MM.1S (cell line): Measurements from ENCODE around the gene SUCLG1.

Experiments used
- DNase-seq: peaks from one replicate; pipeline ENCODE4 v3.0.0-alpha.2; 2015
- H2AFZ ChIP-seq: fragments of 300-600 bp; sonication (generic); 2 replicates; pipeline ENCODE4 v1.6.0; 2016; ENCODE audit warnings: antibody characterized with exemption, low read length
- H3F3A ChIP-seq: fragments of 300-600 bp; sonication (generic); 2 replicates; pipeline ENCODE4 v1.6.1; 2016; ENCODE audit warnings: mild to moderate bottlenecking, antibody characterized with exemption, low read length, moderate library complexity, mixed read lengths; ENCODE audit not compliant: insufficient read depth
- H3K27ac ChIP-seq: fragments of 300-600 bp; sonication (generic); 2 replicates; pipeline ENCODE4 v1.5.1; 2016; ENCODE audit warnings: mild to moderate bottlenecking, low read length
- H3K27me3 ChIP-seq: fragments of 300-600 bp; sonication (generic); replicated peaks from 2 replicates; pipeline ENCODE4 v1.6.0; 2016; ENCODE audit warnings: low read length; ENCODE audit not compliant: insufficient read depth
- H3K36me3 ChIP-seq: fragments of 300-600 bp; sonication (generic); replicated peaks from 2 replicates; pipeline ENCODE4 v1.6.1; 2016; ENCODE audit warnings: mild to moderate bottlenecking, low read length, mixed read lengths; ENCODE audit not compliant: insufficient read depth
- H3K4me1 ChIP-seq: fragments of 300-600 bp; sonication (generic); 2 replicates; pipeline ENCODE4 v1.6.1; 2016; ENCODE audit warnings: low read length, mixed read lengths
- H3K4me2 ChIP-seq: fragments of 300-600 bp; sonication (generic); 2 replicates; pipeline ENCODE4 v1.6.0; 2016; ENCODE audit warnings: low read depth, low read length
- H3K4me3 ChIP-seq: fragments of 300-600 bp; sonication (generic); 2 replicates; pipeline ENCODE4 v1.5.1; 2016; ENCODE audit warnings: low read length, mixed read lengths
- H3K79me2 ChIP-seq: fragments of 300-600 bp; sonication (generic); 2 replicates; pipeline ENCODE4 v1.6.1; 2016; ENCODE audit warnings: mixed run types, low read length, mixed read lengths
- H3K9ac ChIP-seq: fragments of 300-600 bp; sonication (generic); 2 replicates; pipeline ENCODE4 v1.6.1; 2016; ENCODE audit warnings: low read length, mixed read lengths
- H3K9me2 ChIP-seq: fragments of 300-600 bp; sonication (generic); replicated peaks from 2 replicates; pipeline ENCODE4 v1.6.1; 2016; ENCODE audit warnings: mild to moderate bottlenecking, low read length, mixed read lengths; ENCODE audit not compliant: insufficient read depth
- H3K9me3 ChIP-seq: fragments of 300-600 bp; sonication (generic); replicated peaks from 2 replicates; pipeline ENCODE4 v1.6.1; 2016; ENCODE audit warnings: mild to moderate bottlenecking, low read length, mixed read lengths; ENCODE audit not compliant: insufficient read depth
- H4K20me1 ChIP-seq: fragments of 300-600 bp; sonication (generic); 2 replicates; pipeline ENCODE4 v1.6.1; 2016; ENCODE audit warnings: mild to moderate bottlenecking, low read length, moderate library complexity, mixed read lengths; ENCODE audit not compliant: insufficient read depth
- CTCF ChIP-seq: fragments of 300-600 bp; sonication (generic); IDR thresholded peaks from 2 replicates; pipeline ENCODE4 v1.5.1; 2016; ENCODE audit warnings: antibody characterized with exemption, low read length, mixed read lengths
- EZH2 ChIP-seq: fragments of 300-600 bp; sonication (generic); optimal IDR thresholded peaks from 2 replicates; pipeline ENCODE3; 2017; ENCODE audit warnings: low read depth, mild to moderate bottlenecking, antibody characterized with exemption, low read length, mixed read lengths
- EZH2phosphoT487 ChIP-seq: fragments of 300-600 bp; sonication (generic); IDR thresholded peaks from 2 replicates; pipeline ENCODE4 v1.6.1; 2018; ENCODE audit warnings: antibody characterized with exemption, low read length

Gene SUCLG1

DNA sequence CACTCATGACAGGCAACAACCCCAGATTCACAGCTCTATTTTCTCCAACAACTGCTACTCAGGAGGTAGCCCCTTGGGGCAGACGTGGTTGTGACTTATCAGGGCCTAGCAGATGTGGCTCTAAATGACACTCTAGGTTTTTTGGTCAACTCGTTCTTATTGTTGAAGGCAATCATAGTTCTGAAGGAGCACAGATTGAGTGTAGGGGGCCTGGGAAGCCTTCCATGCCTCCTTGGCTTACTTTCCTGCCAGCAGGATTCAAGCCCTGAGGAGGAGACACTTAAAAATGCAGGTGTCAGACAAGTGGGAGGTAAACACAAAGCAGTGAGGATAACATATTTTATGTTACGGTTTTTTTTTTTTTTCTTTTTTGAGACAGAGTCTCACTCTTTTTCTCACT, 23.5 kb upstream of the SUCLG1 start:
- no peak overlapping the region for H3K27ac ChIP-seq
- H3K4me2 ChIP-seq: no peak overlapping the region
- no peaks in the 10 kb centered on the region for H3K79me2 ChIP-seq
- no peaks in the 10 kb centered on the region for H3K27me3 ChIP-seq
- no peaks in the 10 kb centered on the region for H3F3A ChIP-seq
- no peak for DNase-seq
- no peaks in the 10 kb centered on the region for H3K4me1 ChIP-seq
- TF ChIP-seq EZH2phosphoT487 (no peak), EZH2 (no peak), CTCF (no peak)
- no peaks in the 10 kb centered on the region for H3K9me3 ChIP-seq
- H3K9me2 ChIP-seq: no peaks in the 10 kb centered on the region
- H2AFZ ChIP-seq: no peak overlapping the region
- no peaks in the 10 kb centered on the region for H3K36me3 ChIP-seq
- H3K4me3 ChIP-seq: no peak overlapping the region
- no peak overlapping the region for H3K9ac ChIP-seq
- H4K20me1 ChIP-seq: no peaks in the 10 kb centered on the region

DNA sequence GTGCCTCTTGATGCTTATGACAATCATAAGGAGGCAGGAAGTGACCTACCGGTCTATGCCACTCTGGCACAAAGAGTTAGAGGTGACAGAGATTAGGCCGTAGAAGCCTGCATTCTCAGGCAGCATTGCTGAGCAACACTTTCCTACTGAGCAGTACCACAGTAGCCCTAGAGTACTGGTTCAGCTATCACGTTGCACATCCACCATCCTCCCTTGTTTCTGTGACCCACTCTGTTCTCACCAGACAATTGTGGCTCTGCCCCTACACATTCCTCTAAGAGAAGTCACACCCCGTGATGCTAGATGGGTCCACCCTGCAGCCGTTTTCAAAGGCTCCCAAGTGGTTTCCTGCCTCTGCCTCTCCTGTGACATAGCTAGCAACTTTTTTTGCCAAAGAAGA, 22.6 kb upstream of the SUCLG1 start:
- no peak overlapping the region for H3K4me3 ChIP-seq
- H4K20me1 ChIP-seq: no peaks in the 10 kb centered on the region
- no peaks in the 10 kb centered on the region for H3F3A ChIP-seq
- no peaks in the 10 kb centered on the region for H3K36me3 ChIP-seq
- no peaks in the 10 kb centered on the region for H3K9me3 ChIP-seq
- H3K27me3 ChIP-seq: no peaks in the 10 kb centered on the region
- TF ChIP-seq EZH2phosphoT487 (no peak), EZH2 (no peak), CTCF (no peak)
- no peak for DNase-seq
- no peak overlapping the region for H2AFZ ChIP-seq
- no peaks in the 10 kb centered on the region for H3K9me2 ChIP-seq
- no peak overlapping the region for H3K9ac ChIP-seq
- no peak overlapping the region for H3K27ac ChIP-seq
- no peak overlapping the region for H3K4me2 ChIP-seq
- H3K4me1 ChIP-seq: no peaks in the 10 kb centered on the region
- H3K79me2 ChIP-seq: no peaks in the 10 kb centered on the region

- Histone ChIP-seq H4K20me1 (no peaks in the 10 kb centered on the region), H3K9me3 (no peaks in the 10 kb centered on the region), H3K9ac (no peak overlapping the region), H3K27me3 (no peaks in the 10 kb centered on the region), H3K4me1 (no peaks in the 10 kb centered on the region), H3K36me3 (no peaks in the 10 kb centered on the region), H2AFZ (no peak overlapping the region), H3K4me3 (no peak overlapping the region), H3F3A (no peaks in the 10 kb centered on the region), H3K9me2 (no peaks in the 10 kb centered on the region), H3K4me2 (no peak overlapping the region), H3K27ac (no peak overlapping the region), H3K79me2 (no peaks in the 10 kb centered on the region)
- no peak for DNase-seq
- no peak for TF ChIP-seq EZH2phosphoT487
- TF ChIP-seq EZH2: no peak
- no peak for TF ChIP-seq CTCF
Observed at GRCh38 chr2:84478867-84479266, 19.8 kb upstream of the SUCLG1 start.

DNA sequence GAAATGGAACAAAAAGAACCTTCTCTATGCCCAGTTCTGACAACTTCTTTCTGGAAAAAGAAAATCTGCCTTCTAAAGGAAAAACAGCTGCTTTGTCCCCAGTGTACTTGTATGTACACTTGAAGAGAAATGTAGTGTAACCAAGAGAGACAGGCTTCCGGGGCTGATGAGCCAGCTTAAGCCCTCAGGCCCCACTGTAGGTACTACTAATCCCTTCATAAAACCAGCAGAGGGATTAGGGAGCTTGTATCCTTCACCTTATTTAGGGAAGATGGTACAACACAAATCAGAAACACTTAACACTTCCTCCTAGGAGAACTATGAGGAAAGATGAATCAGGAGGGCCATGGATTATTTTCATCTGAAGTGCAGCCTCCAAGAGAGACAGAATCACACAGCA, 18.8 kb upstream of the SUCLG1 start:
- no peaks in the 10 kb centered on the region for H3K4me1 ChIP-seq
- H3K4me3 ChIP-seq: no peak overlapping the region
- TF ChIP-seq CTCF (no peak), EZH2phosphoT487 (no peak), EZH2 (no peak)
- H3K79me2 ChIP-seq: no peaks in the 10 kb centered on the region
- DNase-seq: no peak
- H3K27ac ChIP-seq: no peak overlapping the region
- H3K36me3 ChIP-seq: no peaks in the 10 kb centered on the region
- no peaks in the 10 kb centered on the region for H3F3A ChIP-seq
- H3K9me2 ChIP-seq: no peaks in the 10 kb centered on the region
- no peaks in the 10 kb centered on the region for H3K27me3 ChIP-seq
- no peak overlapping the region for H2AFZ ChIP-seq
- no peaks in the 10 kb centered on the region for H4K20me1 ChIP-seq
- no peak overlapping the region for H3K4me2 ChIP-seq
- H3K9me3 ChIP-seq: no peaks in the 10 kb centered on the region
- H3K9ac ChIP-seq: no peak overlapping the region
